ENCODE measurements around the gene JOSD1.
A peak's percentile ranks its signal among the peaks of the same experiment; 100 is the strongest.

JOSD1 gene

DNA sequence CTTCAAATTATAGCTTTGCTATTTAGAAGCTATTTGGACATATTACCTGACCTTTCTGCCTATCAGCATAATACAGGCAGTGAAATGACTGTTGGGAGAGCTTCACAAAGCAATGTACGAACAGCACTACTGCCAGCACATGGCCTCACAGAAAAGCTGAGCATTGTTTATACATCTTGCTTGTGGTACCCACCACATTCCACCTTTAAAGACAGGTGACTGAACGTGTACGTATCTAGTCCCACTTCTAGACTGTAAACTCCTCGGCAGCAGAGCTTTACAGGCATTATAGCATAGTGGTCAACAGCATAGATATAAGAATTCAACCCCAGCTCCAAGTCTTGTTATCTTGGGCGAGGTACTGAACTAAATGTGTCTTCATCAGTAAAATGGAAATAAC, 1.6 kb downstream of the JOSD1 start:
- Histone ChIP-seq H3K9ac (ENCODE audit: low read length) (peak overlapping the region; percentile 94), H3K27ac (ENCODE audit: low read depth, low read length) (no peak overlapping the region)

GRCh38 chr22:38698407-38699094, 2.2 kb downstream of the JOSD1 start:
- Histone ChIP-seq H3K27ac (ENCODE audit: low read depth, low read length) (no peak overlapping the region), H3K36me3 (ENCODE audit: control insufficient read depth, insufficient read depth, low read length) (peaks cover 17% of the 10 kb centered on the region), H3K27me3 (ENCODE audit: control insufficient read depth, insufficient read depth, low read length) (no peaks in the 10 kb centered on the region), H3K9me3 (ENCODE audit: control insufficient read depth, insufficient read depth, low read depth, low read length) (no peaks in the 10 kb centered on the region), H3K4me1 (ENCODE audit: control insufficient read depth, insufficient read depth, low read length) (peaks cover 31% of the 10 kb centered on the region), H3K9ac (ENCODE audit: low read length) (no peak overlapping the region), H3K4me3 (ENCODE audit: low read depth, low read length) (peak overlapping the region; percentile 98)

More for the DNA sequence above, 1.6 kb downstream of the JOSD1 start:
- Histone ChIP-seq H3K4me3 (ENCODE audit: low read depth, low read length) (peak overlapping the region; percentile 98), H3K27me3 (ENCODE audit: control insufficient read depth, insufficient read depth, low read length) (no peaks in the 10 kb centered on the region), H3K4me1 (ENCODE audit: control insufficient read depth, insufficient read depth, low read length) (peaks cover 31% of the 10 kb centered on the region), H3K9me3 (ENCODE audit: control insufficient read depth, insufficient read depth, low read depth, low read length) (no peaks in the 10 kb centered on the region), H3K36me3 (ENCODE audit: control insufficient read depth, insufficient read depth, low read length) (peaks cover 11% of the 10 kb centered on the region)

GRCh38 chr22:38697425-38698089, 3.2 kb downstream of the JOSD1 start:
- Histone ChIP-seq H3K4me1 (ENCODE audit: control insufficient read depth, insufficient read depth, low read length) (peaks cover 26% of the 10 kb centered on the region), H3K9me3 (ENCODE audit: control insufficient read depth, insufficient read depth, low read depth, low read length) (no peaks in the 10 kb centered on the region), H3K27me3 (ENCODE audit: control insufficient read depth, insufficient read depth, low read length) (no peaks in the 10 kb centered on the region), H3K4me3 (ENCODE audit: low read depth, low read length) (peak overlapping the region; percentile 98; the same call in 1 of the 2 replicates), H3K36me3 (ENCODE audit: control insufficient read depth, insufficient read depth, low read length) (peaks cover 25% of the 10 kb centered on the region), H3K9ac (ENCODE audit: low read length) (no peak overlapping the region), H3K27ac (ENCODE audit: low read depth, low read length) (no peak overlapping the region)

- H3K27ac ChIP-seq (ENCODE audit: low read depth, low read length) = 0 out of 2 replicates have a peak overlapping the region, but pooled peaks have one; percentile 8
- peak overlapping the region; percentile 98; the same call in 1 of the 2 replicates for H3K4me3 ChIP-seq (ENCODE audit: low read depth, low read length)
- no peak overlapping the region for H3K9ac ChIP-seq (ENCODE audit: low read length)
- no peaks in the 10 kb centered on the region for H3K27me3 ChIP-seq (ENCODE audit: control insufficient read depth, insufficient read depth, low read length)
- H3K36me3 ChIP-seq (ENCODE audit: control insufficient read depth, insufficient read depth, low read length) = peaks cover 25% of the 10 kb centered on the region
- H3K9me3 ChIP-seq (ENCODE audit: control insufficient read depth, insufficient read depth, low read depth, low read length) = no peaks in the 10 kb centered on the region
- peaks cover 24% of the 10 kb centered on the region for H3K4me1 ChIP-seq (ENCODE audit: control insufficient read depth, insufficient read depth, low read length)
These were observed 3.9 kb downstream of the JOSD1 start for GRCh38 chr22:38696606-38697424.

- Histone ChIP-seq H3K27me3 (ENCODE audit: control insufficient read depth, insufficient read depth, low read length) (no peaks in the 10 kb centered on the region), H3K36me3 (ENCODE audit: control insufficient read depth, insufficient read depth, low read length) (peaks cover 30% of the 10 kb centered on the region), H3K9me3 (ENCODE audit: control insufficient read depth, insufficient read depth, low read depth, low read length) (no peaks in the 10 kb centered on the region), H3K4me3 (ENCODE audit: low read depth, low read length) (no peak overlapping the region), H3K27ac (ENCODE audit: low read depth, low read length) (no peak overlapping the region), H3K4me1 (ENCODE audit: control insufficient read depth, insufficient read depth, low read length) (peaks cover 24% of the 10 kb centered on the region), H3K9ac (ENCODE audit: low read length) (no peak overlapping the region)
These were observed 5.8 kb downstream of the JOSD1 start for GRCh38 chr22:38694940-38695339.

- H3K9me3 ChIP-seq (ENCODE audit: control insufficient read depth, insufficient read depth, low read depth, low read length) = no peaks in the 10 kb centered on the region
- no peak overlapping the region for H3K9ac ChIP-seq (ENCODE audit: low read length)
- H3K4me1 ChIP-seq (ENCODE audit: control insufficient read depth, insufficient read depth, low read length) = peaks cover 17% of the 10 kb centered on the region
- H3K36me3 ChIP-seq (ENCODE audit: control insufficient read depth, insufficient read depth, low read length) = peaks cover 39% of the 10 kb centered on the region
- H3K27ac ChIP-seq (ENCODE audit: low read depth, low read length) = no peak overlapping the region
- H3K4me3 ChIP-seq (ENCODE audit: low read depth, low read length) = no peak overlapping the region
- no peaks in the 10 kb centered on the region for H3K27me3 ChIP-seq (ENCODE audit: control insufficient read depth, insufficient read depth, low read length)
These were observed 6.7 kb downstream of the JOSD1 start for GRCh38 chr22:38694049-38694448.

- H3K9ac ChIP-seq (ENCODE audit: low read length) = no peak overlapping the region
- H3K4me3 ChIP-seq (ENCODE audit: low read depth, low read length) = no peak overlapping the region
- no peaks in the 10 kb centered on the region for H3K4me1 ChIP-seq (ENCODE audit: control insufficient read depth, insufficient read depth, low read length)
- peaks cover 70% of the 10 kb centered on the region for H3K36me3 ChIP-seq (ENCODE audit: control insufficient read depth, insufficient read depth, low read length)
- H3K27ac ChIP-seq (ENCODE audit: low read depth, low read length) = no peak overlapping the region
- no peaks in the 10 kb centered on the region for H3K9me3 ChIP-seq (ENCODE audit: control insufficient read depth, insufficient read depth, low read depth, low read length)
- H3K27me3 ChIP-seq (ENCODE audit: control insufficient read depth, insufficient read depth, low read length) = no peaks in the 10 kb centered on the region
These were observed 11.1 kb downstream of the JOSD1 start for GRCh38 chr22:38689651-38690050.

DNA sequence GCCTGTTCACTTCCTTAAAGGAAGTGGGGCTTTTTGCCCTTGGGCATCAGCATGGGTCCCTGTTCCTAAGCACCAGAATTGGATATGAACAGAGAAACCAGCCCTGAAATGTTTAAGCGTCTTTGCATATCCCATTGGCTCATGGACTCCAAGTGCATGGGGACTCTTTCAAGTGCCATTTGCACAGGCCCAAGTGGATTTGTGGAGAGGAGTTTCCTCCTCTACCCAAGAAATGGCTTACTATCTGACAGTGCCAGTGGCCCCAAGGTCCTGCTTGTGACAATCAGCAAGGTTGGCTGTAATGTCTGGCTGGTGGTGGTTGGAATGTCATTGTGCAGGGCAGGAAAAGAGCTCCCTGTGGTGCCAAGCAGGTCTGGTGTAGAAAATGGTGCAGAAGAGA, 15.0 kb downstream of the JOSD1 start:
- Histone ChIP-seq H3K4me3 (ENCODE audit: low read depth, low read length) (no peak overlapping the region), H3K36me3 (ENCODE audit: control insufficient read depth, insufficient read depth, low read length) (peaks cover 68% of the 10 kb centered on the region), H3K4me1 (ENCODE audit: control insufficient read depth, insufficient read depth, low read length) (0 out of 2 replicates have a peak, but pooled peaks cover 4% of the 10 kb centered on the region), H3K27ac (ENCODE audit: low read depth, low read length) (no peak overlapping the region), H3K27me3 (ENCODE audit: control insufficient read depth, insufficient read depth, low read length) (no peaks in the 10 kb centered on the region), H3K9me3 (ENCODE audit: control insufficient read depth, insufficient read depth, low read depth, low read length) (peaks cover 6% of the 10 kb centered on the region), H3K9ac (ENCODE audit: low read length) (no peak overlapping the region)

- Histone ChIP-seq H3K36me3 (ENCODE audit: control insufficient read depth, insufficient read depth, low read length) (peaks cover 65% of the 10 kb centered on the region), H3K27ac (ENCODE audit: low read depth, low read length) (no peak overlapping the region), H3K27me3 (ENCODE audit: control insufficient read depth, insufficient read depth, low read length) (no peaks in the 10 kb centered on the region), H3K9me3 (ENCODE audit: control insufficient read depth, insufficient read depth, low read depth, low read length) (peaks cover 6% of the 10 kb centered on the region), H3K4me3 (ENCODE audit: low read depth, low read length) (no peak overlapping the region), H3K4me1 (ENCODE audit: control insufficient read depth, insufficient read depth, low read length) (0 out of 2 replicates have a peak, but pooled peaks cover 4% of the 10 kb centered on the region), H3K9ac (ENCODE audit: low read length) (no peak overlapping the region)
These were observed 15.8 kb downstream of the JOSD1 start for GRCh38 chr22:38684895-38685294.

GRCh38 chr22:38681582-38682335, 19.0 kb downstream of the JOSD1 start, which contains the start of gene TOMM22:
Gene TOMM22 (plus strand): TSS chr22:38681957. CDS start chr22:38681979, 22 bp downstream.
- Histone ChIP-seq H3K9me3 (ENCODE audit: control insufficient read depth, insufficient read depth, low read depth, low read length) (peaks cover 6% of the 10 kb centered on the region), H3K27me3 (ENCODE audit: control insufficient read depth, insufficient read depth, low read length) (no peaks in the 10 kb centered on the region), H3K27ac (ENCODE audit: low read depth, low read length) (peak within 1 kb of the TSS; percentile 86), H3K36me3 (ENCODE audit: control insufficient read depth, insufficient read depth, low read length) (peaks cover 37% of the 10 kb centered on the region), H3K9ac (ENCODE audit: low read length) (peak within 1 kb of the TSS; percentile 95), H3K4me3 (ENCODE audit: low read depth, low read length) (peak within 1 kb of the TSS; percentile 98), H3K4me1 (ENCODE audit: control insufficient read depth, insufficient read depth, low read length) (0 out of 2 replicates have a peak, but pooled peaks cover 4% of the 10 kb centered on the region)
